C4-2B (cell line): ENCODE results near the gene LRRC49.

Experiments
- H3K27ac ChIP-seq: fragments of 450-650 bp; 2 replicates; pipeline ENCODE4 v1.5.1; 2017
- ZFX ChIP-seq: fragments of 450-650 bp; IDR thresholded peaks from 2 replicates; pipeline ENCODE4 v1.6.1; 2017
- TF ChIP-seq, protein P1 (sequence below): fragments of 450-650 bp; conservative IDR thresholded peaks from 2 replicates; pipeline ENCODE4 v1.5.1; 2017; ENCODE audit warnings: mild to moderate bottlenecking

LRRC49 gene

DNA sequence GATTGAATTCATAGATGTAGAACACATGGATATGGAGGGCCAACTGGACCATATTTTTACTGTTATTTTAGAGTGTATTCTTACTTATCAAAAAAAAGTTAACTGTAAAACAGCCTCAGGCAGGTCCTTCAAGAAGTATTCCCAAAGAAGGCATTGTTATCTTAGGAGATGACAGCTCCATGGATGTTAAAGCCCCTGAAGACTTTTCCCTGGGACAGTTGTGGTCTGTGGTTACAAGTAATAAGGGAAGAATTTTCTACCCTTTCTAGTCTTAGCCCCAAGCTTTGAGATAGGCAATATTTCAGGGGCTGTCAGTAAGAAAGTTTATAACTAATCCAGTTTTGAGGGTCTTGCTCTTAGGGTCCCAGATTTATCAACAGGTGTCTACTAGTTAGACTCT, 62.5 kb downstream of the LRRC49 start:
- TF ChIP-seq, protein P1, sequence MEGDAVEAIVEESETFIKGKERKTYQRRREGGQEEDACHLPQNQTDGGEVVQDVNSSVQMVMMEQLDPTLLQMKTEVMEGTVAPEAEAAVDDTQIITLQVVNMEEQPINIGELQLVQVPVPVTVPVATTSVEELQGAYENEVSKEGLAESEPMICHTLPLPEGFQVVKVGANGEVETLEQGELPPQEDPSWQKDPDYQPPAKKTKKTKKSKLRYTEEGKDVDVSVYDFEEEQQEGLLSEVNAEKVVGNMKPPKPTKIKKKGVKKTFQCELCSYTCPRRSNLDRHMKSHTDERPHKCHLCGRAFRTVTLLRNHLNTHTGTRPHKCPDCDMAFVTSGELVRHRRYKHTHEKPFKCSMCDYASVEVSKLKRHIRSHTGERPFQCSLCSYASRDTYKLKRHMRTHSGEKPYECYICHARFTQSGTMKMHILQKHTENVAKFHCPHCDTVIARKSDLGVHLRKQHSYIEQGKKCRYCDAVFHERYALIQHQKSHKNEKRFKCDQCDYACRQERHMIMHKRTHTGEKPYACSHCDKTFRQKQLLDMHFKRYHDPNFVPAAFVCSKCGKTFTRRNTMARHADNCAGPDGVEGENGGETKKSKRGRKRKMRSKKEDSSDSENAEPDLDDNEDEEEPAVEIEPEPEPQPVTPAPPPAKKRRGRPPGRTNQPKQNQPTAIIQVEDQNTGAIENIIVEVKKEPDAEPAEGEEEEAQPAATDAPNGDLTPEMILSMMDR, result no peak
- no peak for TF ChIP-seq ZFX
- no peak overlapping the region for H3K27ac ChIP-seq

DNA sequence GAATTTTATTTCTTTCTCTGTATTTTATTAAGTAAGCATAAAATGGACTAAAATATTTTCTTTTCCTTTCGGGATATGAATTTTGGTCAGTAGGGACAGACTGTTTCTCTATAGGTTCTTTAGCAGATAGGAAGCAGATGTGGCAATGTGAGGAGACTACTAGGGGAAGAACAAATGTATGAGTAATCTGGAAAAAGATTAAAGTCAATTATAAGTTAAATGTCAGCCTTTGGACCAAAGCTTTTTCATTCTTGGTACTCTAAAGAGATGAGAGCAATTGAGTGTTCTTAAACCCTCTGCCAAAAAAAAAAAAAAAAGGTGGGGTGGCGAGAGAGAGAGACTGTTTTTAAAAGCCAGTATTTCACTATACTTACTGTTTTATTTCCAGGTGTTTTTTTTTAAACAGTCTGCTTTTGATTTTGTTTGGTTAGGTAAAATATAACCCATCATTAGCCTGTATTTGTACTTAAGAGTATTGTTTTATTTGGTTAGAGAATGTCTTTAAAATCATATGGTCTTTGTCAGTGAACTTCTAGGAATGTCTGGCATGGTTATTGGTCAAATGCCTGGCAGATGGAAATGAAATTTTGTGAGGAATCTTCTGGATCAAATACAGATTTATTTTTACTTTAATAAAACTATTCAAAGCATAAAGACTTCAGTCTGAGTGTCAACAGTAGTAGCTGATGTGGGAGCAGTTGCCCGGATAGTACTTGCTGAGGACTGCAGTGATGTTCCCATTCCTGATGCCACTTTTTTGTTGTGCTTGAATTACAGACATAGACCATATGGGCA, 63.8 kb downstream of the LRRC49 start:
- TF ChIP-seq, protein P1, result no peak
- TF ChIP-seq ZFX, result no peak
- no peak overlapping the region for H3K27ac ChIP-seq

DNA sequence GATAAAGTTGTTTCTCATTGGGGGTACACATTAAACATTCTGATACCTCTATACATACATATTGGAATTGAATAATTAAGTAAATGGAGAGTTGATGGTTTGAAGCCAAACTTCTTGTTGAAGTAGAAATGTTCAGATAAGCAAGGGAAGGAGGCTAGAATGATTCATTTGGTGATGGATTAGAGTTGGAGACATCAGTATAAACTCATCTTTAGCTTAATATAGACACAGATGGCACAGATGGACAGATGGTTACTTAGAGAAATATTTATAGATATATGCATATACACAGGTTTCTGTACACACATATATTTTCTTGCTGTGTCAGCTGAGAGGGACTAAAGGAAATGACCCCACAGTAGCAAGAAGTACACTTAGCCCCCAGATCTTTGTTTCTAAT, 69.5 kb downstream of the LRRC49 start:
- no peak overlapping the region for H3K27ac ChIP-seq
- TF ChIP-seq, protein P1, result no peak
- TF ChIP-seq ZFX, result no peak

DNA sequence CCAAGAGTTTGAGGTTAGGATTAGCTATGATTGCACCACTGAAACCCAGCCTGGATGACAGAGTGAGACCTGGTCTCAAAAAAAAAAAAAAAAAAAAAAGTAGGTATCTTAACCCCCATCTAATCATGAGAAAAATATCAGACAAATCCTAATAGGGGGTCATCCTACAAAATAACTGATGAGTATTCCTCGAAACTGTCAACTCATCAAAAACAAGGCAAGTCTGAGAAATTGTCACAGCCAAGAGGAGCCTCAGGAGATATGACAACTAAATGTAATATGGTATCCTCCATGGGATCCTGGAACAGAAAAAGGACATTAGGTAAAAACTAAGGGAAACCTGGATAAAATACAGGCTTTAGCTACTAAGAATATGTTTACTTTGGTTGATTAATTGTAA, 70.6 kb downstream of the LRRC49 start:
- no peak overlapping the region for H3K27ac ChIP-seq
- TF ChIP-seq, protein P1, result no peak
- TF ChIP-seq ZFX, result no peak

DNA sequence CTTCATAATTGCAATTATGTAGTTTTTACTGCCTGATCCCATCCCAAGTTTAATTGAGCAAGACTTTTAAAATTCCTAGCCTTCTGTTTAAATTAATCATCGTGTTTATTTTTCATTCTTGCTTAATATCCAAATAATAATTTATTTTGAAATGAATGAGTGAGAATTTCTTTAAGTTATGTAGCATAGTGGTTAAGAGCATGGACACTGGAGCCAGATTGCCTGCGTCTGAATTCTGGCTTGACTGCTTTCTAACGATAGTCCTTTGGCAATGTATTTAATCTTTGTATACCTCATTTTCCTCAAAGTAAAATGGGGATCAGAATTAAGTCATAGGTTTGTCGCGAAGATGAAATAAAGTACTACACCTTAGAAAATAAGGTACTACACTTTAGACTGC, 71.4 kb downstream of the LRRC49 start:
- TF ChIP-seq, protein P1, result no peak
- no peak for TF ChIP-seq ZFX
- no peak overlapping the region for H3K27ac ChIP-seq

DNA sequence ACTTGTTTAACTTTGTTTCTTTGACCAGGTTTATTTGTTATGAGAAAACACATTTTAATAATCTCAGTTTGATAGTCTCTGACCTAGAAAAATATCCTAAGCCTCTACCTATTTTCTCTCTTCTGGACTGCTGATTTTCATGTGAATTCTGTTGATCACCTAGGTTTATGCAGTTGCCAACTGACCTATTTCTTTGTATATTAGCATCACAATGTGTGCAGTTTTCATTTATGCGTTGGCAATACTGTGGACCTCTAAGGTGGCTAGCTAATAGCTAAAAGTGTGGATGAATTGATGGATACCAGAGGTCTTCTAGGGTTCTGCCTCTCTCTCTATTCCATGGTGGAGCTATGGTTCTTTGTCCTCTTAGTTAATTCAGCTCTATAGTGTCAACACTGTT, 72.1 kb downstream of the LRRC49 start:
- TF ChIP-seq, protein P1, result no peak
- TF ChIP-seq ZFX, result no peak
- no peak overlapping the region for H3K27ac ChIP-seq

DNA sequence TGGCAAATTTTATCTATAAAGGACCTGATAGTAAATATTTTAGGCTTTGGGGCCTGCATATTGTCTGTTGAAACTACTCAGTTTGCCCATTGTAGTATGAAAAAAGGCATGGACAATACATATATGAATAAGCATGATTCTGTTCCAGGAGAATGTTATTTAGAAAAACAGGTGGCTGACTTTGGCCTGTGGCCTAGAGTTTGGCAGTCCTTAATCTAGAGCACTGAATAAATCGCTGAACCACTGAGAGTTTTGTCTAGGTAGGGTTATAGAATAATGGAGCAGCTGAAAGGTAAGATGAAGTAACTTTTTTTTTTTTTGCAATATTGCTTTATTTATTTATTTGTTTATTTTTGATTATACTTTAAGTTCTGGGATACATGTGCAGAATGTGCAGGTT, 75.0 kb downstream of the LRRC49 start:
- TF ChIP-seq ZFX, result no peak
- TF ChIP-seq, protein P1, result no peak
- H3K27ac ChIP-seq, result no peak overlapping the region
